ENCODE measurements around the gene RAD54L.
"Not testable (repeated sequence)": the region's sequence is repeated elsewhere in the genome, so short reads cannot be mapped to it uniquely, and the experiment has no call there.

- TF ChIP-seq, protein P1, sequence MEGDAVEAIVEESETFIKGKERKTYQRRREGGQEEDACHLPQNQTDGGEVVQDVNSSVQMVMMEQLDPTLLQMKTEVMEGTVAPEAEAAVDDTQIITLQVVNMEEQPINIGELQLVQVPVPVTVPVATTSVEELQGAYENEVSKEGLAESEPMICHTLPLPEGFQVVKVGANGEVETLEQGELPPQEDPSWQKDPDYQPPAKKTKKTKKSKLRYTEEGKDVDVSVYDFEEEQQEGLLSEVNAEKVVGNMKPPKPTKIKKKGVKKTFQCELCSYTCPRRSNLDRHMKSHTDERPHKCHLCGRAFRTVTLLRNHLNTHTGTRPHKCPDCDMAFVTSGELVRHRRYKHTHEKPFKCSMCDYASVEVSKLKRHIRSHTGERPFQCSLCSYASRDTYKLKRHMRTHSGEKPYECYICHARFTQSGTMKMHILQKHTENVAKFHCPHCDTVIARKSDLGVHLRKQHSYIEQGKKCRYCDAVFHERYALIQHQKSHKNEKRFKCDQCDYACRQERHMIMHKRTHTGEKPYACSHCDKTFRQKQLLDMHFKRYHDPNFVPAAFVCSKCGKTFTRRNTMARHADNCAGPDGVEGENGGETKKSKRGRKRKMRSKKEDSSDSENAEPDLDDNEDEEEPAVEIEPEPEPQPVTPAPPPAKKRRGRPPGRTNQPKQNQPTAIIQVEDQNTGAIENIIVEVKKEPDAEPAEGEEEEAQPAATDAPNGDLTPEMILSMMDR (IDR thresholded peaks at IDR 0.05; ENCODE audit: poor library complexity), result not testable (repeated sequence)
- not testable (repeated sequence) for TF ChIP-seq EZH2phosphoT487 (IDR thresholded peaks at IDR 0.05; ENCODE audit: low read depth, severe bottlenecking, unreplicated experiment); EZH2 (IDR thresholded peaks at IDR 0.05; ENCODE audit: borderline replicate concordance)
Measured at GRCh38 chr1:46322191-46322590, 74.6 kb downstream of the RAD54L start.

All from hepatocyte (in vitro differentiated cells).